HepG2 (cell line): Measurements from ENCODE around the gene MRPS7. TPM values are rescaled to one million over a fixed set of nuclear protein-coding genes. Genes with fewer than 3 reads are reported as not detected.
A peak's percentile ranks its signal among the peaks of the same experiment; 100 is the strongest.

ENCODE experiments used
- CENPT ChIP-seq: sonication (generic); formaldehyde crosslinking; IDR thresholded peaks from 2 replicates; pipeline ENCODE4 v1.8.0; 2022; ENCODE audit warnings: low read depth, mild to moderate bottlenecking, moderate library complexity, missing genetic modification reagents
- IRF1 ChIP-seq: sonication (generic); formaldehyde crosslinking; IDR thresholded peaks from 2 replicates; pipeline ENCODE4 v1.4.0; 2020; ENCODE audit warnings: low read depth, mild to moderate bottlenecking, missing genetic modification reagents
- ISX ChIP-seq: sonication (generic); formaldehyde crosslinking; conservative IDR thresholded peaks from 2 replicates; pipeline ENCODE4 v1.5.0; 2020; ENCODE audit warnings: missing genetic modification reagents
- KDM2A ChIP-seq: sonication (generic); formaldehyde crosslinking; IDR thresholded peaks from 2 replicates; pipeline ENCODE4 v1.4.0; 2020; ENCODE audit warnings: low read depth, missing genetic modification reagents, borderline replicate concordance
- KDM5A ChIP-seq: fragments of 200-600 bp; sonication (generic); IDR thresholded peaks from 2 replicates; pipeline ENCODE4 v1.7.0; 2018; ENCODE audit warnings: antibody characterized with exemption, mild to moderate bottlenecking, low read length, borderline replicate concordance
- MTA3 ChIP-seq: sonication (generic); formaldehyde crosslinking; IDR thresholded peaks from 2 replicates; pipeline ENCODE4 v1.4.0; 2020; ENCODE audit warnings: missing genetic modification reagents
- MXD4 ChIP-seq: IDR thresholded peaks from 2 replicates; pipeline ENCODE4 v1.6.1; 2016; ENCODE audit warnings: mild to moderate bottlenecking, missing biosample characterization, missing genetic modification reagents
- NFATC3 ChIP-seq: sonication (generic); formaldehyde crosslinking; IDR thresholded peaks from 2 replicates; pipeline ENCODE4 v1.5.1; 2020; ENCODE audit warnings: mild to moderate bottlenecking, missing genetic modification reagents
- NFYB ChIP-seq: sonication (generic); formaldehyde crosslinking; IDR thresholded peaks from 2 replicates; pipeline ENCODE4 v1.4.0; 2020; ENCODE audit warnings: missing genetic modification reagents
- REST ChIP-seq, 2 experiments: IDR thresholded peaks; 2 replicates each; pipeline ENCODE4 v1.6.1; 2011 to 2012; ENCODE audit warnings: low read length in 2 of 2, borderline replicate concordance in 1 of 2, low read depth in 1 of 2, mild to moderate bottlenecking in 1 of 2, moderate library complexity in 1 of 2
- RNF219 ChIP-seq: sonication (generic); formaldehyde crosslinking; IDR thresholded peaks from 2 replicates; pipeline ENCODE4 v1.5.0; 2020; ENCODE audit warnings: mild to moderate bottlenecking, missing genetic modification reagents
- SNAPC2 ChIP-seq: sonication (generic); formaldehyde crosslinking; IDR thresholded peaks from 2 replicates; pipeline ENCODE4 v1.8.1; 2022; ENCODE audit warnings: mild to moderate bottlenecking, missing genetic modification reagents
- SPEN ChIP-seq: sonication (generic); formaldehyde crosslinking; IDR thresholded peaks from 2 replicates; pipeline ENCODE4 v1.5.1; 2020; ENCODE audit warnings: low read depth, mild to moderate bottlenecking, missing genetic modification reagents
- ZBTB46 ChIP-seq: sonication (generic); formaldehyde crosslinking; IDR thresholded peaks from 2 replicates; pipeline ENCODE4 v1.4.0; 2020; ENCODE audit warnings: mild to moderate bottlenecking, missing genetic modification reagents, borderline replicate concordance
- ZNF136 ChIP-seq: sonication (generic); formaldehyde crosslinking; IDR thresholded peaks from 2 replicates; pipeline ENCODE4 v1.8.1; 2022; ENCODE audit warnings: low read depth, mild to moderate bottlenecking, moderate library complexity, missing genetic modification reagents
- ZNF224 ChIP-seq: sonication (generic); formaldehyde crosslinking; IDR thresholded peaks from 2 replicates; pipeline ENCODE4 v1.5.0; 2020; ENCODE audit warnings: mild to moderate bottlenecking, missing genetic modification reagents
- ZNF234 ChIP-seq: sonication (generic); formaldehyde crosslinking; conservative IDR thresholded peaks from 2 replicates; pipeline ENCODE4 v1.5.1; 2020; ENCODE audit warnings: mild to moderate bottlenecking, missing genetic modification reagents
- ZNF317 ChIP-seq: sonication (generic); formaldehyde crosslinking; IDR thresholded peaks from 2 replicates; pipeline ENCODE4 v1.5.0; 2020; ENCODE audit warnings: mild to moderate bottlenecking, missing genetic modification reagents
- ZNF335 ChIP-seq: sonication (generic); formaldehyde crosslinking; IDR thresholded peaks from 2 replicates; pipeline ENCODE4 v1.4.0; 2020; ENCODE audit warnings: missing genetic modification reagents
- ZNF550 ChIP-seq: sonication (generic); formaldehyde crosslinking; IDR thresholded peaks from 2 replicates; pipeline ENCODE4 v1.4.0; 2020; ENCODE audit warnings: mild to moderate bottlenecking, missing genetic modification reagents, borderline replicate concordance
- ZNF720 ChIP-seq: sonication (generic); formaldehyde crosslinking; IDR thresholded peaks from 2 replicates; pipeline ENCODE4 v1.4.0; 2020; ENCODE audit warnings: missing genetic modification reagents
- polyA plus RNA-seq, 8 experiments: library from polyadenylated mRNA; depleted of rRNA in 3 of 8; stranded (reverse) in 7 of 8; unstranded in 1 of 8; fragments of >200 nt; fragmentation: Illumina TruSeq in 4 of 8; extraction: Trizol in 4 of 8; gene quantifications; 2 replicates each; pipeline versions ENCODE4 v1.2.1 to v1.2.3, GENCODE V29; 2011 to 2016; ENCODE audit warnings: low read depth in 4 of 8, missing spikeins in 1 of 8, mixed read lengths in 1 of 8; ENCODE audit not compliant: insufficient read depth in 1 of 8
- total RNA-seq, 5 experiments: library from RNA; depleted of rRNA; stranded (reverse); fragments of >200 nt; fragmentation: Illumina TruSeq; extraction: Trizol; gene quantifications; 2 replicates each; pipeline ENCODE4 v1.2.3, GENCODE V29; 2016; ENCODE audit warnings: low read depth in 1 of 5

Gene MRPS7
- total and polyA plus RNA-seq, 2 of the 13 experiments (the other 11 are each of a cell fraction or from before 2014, with no cell fraction given): 97.0 to 162 TPM

- no peak; a peak in 1 of 4 replicates for TF ChIP-seq REST (IDR thresholded peaks at IDR 0.05; ENCODE audit: borderline replicate concordance in 1 of 2, low read depth in 1 of 2, low read length in 2 of 2)
- no peak for TF ChIP-seq ZNF224
- no peak for TF ChIP-seq ISX (CRISPR knock-in tag)
- TF ChIP-seq RNF219 (CRISPR knock-in tag): no peak
- TF ChIP-seq MXD4 (CRISPR knock-in tag): peak; percentile 79
- TF ChIP-seq NFATC3 (CRISPR knock-in tag): peak; percentile 52; the same call in 1 of the 2 replicates
- 0 out of 2 replicates have a peak, but pooled peaks have one; percentile 25 for TF ChIP-seq ZNF317
- TF ChIP-seq ZBTB46: no peak
- peak; percentile 73; the same call in 1 of the 2 replicates for TF ChIP-seq SPEN (CRISPR knock-in tag)
- TF ChIP-seq SNAPC2 (CRISPR knock-in tag): 0 out of 2 replicates have a peak, but pooled peaks have one; percentile 49
- no peak for TF ChIP-seq CENPT
- no peak for TF ChIP-seq ZNF234
- TF ChIP-seq MTA3 (CRISPR knock-in tag): no peak
- TF ChIP-seq NFYB (CRISPR knock-in tag): no peak; the same call in 1 of the 2 replicates
- peak; percentile 68; the same call in 1 of the 2 replicates for TF ChIP-seq ZNF136 (CRISPR knock-in tag)
- no peak for TF ChIP-seq IRF1
- TF ChIP-seq KDM2A (CRISPR knock-in tag): peak; percentile 95
- peak; percentile 79; the same call in 1 of the 2 replicates for TF ChIP-seq ZNF720
- TF ChIP-seq ZNF550 (CRISPR knock-in tag): no peak
- TF ChIP-seq KDM5A: no peak
- peak; percentile 98 for TF ChIP-seq ZNF335 (CRISPR knock-in tag)
These were observed 5.9 kb downstream of the MRPS7 start (continued) for GRCh38 chr17:75267411-75268232.
